GM18909 (cell line): Measurements from ENCODE around the gene GLIPR2.

Source experiments
- ATAC-seq: cut with Tn5 transposase; IDR thresholded peaks from one replicate; pipeline ENCODE4 v1.9.1; 2021; ENCODE audit warnings: mild to moderate bottlenecking; ENCODE audit not compliant: unreplicated experiment, poor library complexity

Gene GLIPR2

DNA sequence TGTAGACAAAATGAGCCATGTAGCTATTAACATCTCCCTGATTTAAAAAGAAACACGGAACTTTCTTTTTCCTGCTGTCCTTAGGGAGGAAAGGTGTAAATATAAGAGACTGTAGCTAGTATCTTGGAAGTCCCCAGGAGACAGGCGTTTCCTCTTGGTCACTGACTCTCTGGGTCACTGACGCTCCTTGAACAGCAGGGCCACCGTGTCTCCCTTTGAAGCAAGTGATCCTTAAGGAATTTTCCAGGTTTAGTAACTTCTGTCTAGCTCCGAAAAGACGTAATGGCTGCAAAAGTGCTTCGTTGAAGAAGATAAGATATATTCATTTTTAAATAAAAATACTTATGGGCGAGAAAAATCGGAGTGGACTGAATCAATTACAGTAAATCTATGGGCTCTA is 53.4 kb downstream of the GLIPR2 start:
- ATAC-seq = no peak

DNA sequence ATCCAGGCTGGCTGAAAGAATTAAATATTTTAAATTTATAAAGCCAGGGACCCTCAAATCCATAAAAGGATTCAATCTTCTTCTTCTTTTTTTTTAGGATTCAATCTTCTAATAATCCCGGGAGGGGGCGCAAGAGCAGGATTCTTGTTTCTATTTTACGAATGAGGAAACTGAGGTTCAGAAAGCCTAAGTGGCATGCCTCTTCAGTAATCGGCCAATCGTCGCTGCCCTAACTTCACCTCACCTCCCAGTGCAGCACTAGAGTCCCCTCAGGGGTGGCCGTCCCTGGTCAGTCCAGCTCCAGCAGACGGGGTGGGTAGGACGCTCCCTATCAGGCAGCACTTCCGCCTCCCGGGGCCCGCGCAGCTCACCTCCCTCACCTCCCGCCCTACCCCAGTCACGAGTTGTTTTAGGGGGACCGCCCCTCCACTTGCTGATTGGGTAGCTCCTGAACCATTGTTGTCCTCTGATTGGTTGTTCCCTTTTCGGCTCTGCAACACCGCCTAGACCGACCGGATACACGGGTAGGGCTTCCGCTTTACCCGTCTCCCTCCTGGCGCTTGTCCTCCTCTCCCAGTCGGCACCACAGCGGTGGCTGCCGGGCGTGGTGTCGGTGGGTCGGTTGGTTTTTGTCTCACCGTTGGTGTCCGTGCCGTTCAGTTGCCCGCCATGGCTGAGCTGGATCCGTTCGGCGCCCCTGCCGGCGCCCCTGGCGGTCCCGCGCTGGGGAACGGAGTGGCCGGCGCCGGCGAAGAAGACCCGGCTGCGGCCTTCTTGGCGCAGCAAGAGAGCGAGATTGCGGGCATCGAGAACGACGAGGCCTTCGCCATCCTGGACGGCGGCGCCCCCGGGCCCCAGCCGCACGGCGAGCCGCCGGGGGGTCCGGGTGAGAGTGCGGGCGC is 54.1 kb downstream of the GLIPR2 start, which contains the start of gene CLTA:
TSS of gene CLTA (plus strand) at position 534 of the 902 bp plus-strand sequence. CDS start at position 670, 136 bp downstream.
- peak; percentile 96 for ATAC-seq

DNA sequence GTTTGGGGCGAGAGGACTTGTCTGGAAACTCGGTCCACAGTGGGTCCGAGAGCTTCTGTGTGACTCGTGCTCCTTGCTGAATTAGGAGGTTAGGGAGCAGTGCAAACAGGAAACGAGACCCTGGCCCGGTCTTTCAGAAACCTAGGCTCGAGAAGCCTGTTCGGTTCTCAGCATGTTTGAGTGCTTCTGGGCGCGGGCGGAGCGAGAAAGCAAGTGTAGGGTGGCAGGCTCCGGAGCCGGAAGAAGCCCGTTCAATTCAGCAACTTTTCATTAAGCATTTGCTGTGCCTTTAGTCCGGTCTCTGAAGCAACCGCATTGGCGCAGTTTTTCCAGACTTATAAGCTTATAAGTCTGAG is 54.7 kb downstream of the GLIPR2 start:
- ATAC-seq = peak; percentile 21

DNA sequence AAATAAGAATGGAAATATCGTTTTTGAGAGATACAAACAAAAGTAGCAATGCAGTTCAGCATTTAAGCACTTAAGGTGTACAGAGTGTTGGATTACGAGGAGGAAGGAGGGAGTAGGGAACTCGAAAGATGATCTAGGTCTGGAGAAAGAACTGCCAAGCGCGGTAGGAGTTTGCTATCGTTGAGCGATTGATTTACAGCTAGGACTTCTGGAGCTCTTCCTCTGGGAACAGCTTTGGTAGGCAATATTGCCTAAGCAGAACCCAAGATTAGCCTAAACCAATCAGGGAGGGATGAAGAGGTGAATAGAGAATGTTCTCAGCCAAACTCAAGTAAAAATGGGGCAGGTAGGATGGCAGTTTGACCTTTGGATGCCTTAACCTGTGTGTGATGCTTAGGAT is 55.2 kb downstream of the GLIPR2 start:
- ATAC-seq = no peak

DNA sequence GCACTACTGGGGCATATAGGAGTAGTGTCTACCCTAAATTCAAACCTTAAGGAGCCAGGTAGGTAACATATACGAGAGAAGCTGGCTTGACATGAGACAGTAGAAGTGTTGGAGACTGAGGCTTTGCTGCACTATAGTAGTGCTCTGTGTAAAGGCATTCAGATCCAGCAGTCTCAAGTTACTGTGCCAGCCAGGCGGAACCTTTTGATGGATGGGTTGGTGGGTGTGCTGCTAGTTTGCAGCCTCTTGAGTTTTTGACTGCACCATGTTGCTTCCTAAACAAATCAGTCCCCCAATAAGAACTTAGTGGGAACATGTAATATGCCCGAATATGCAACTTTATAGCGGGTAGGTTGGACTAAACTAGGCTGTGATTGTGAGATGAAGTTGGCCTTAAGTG is 55.7 kb downstream of the GLIPR2 start:
- ATAC-seq = no peak

DNA sequence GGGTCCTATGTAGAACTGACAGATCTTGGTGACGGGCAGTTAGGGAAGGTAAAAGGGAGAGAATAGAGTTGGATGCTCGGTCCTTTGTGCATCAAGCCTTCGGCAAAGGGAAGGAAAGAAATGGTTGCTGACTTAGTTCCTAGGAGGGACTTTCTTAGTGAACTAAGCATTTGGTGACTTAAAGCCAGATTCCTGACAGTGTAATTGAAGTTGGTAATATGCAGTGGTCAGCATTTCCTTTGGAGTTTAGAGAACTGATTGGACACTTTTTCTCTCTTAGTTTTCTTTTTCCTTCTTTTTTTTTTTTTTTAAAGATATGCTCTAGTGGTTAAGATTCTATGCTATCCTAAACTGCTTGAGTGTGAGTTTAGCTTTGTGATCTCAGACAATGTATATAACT is 56.5 kb downstream of the GLIPR2 start:
- no peak for ATAC-seq

DNA sequence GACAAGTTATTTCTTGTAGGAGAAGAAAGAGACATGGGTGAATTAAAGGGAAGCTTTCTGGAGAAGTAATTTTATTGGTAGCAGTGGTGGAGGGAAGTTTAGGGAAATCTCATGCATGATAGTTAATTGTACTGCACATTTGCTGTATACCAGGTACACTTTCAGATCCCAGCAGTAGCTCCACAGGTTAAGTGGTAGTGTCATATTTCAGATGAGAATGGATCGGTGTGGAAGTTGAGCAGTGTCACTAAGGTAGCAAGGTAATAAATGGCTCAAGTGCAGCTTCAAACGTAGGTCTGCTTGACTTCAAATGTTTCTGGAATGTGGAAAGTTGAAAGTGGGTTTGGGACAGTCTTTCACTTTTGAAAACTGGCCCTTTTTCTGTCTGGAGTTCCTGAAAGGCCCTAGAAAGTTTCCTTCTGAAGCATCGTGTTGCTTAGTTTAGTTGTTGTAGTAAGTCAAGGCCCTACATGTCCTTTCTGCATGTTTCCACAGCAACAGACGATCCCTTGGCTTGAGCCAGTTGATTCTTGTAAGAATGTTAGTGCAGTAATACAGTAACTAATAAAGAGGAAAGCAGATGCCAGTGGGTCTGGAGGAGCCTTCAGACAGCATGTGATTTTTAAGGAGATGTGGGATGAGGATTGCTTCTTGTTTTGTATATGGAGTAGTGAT is 57.9 kb downstream of the GLIPR2 start:
- no peak for ATAC-seq

DNA sequence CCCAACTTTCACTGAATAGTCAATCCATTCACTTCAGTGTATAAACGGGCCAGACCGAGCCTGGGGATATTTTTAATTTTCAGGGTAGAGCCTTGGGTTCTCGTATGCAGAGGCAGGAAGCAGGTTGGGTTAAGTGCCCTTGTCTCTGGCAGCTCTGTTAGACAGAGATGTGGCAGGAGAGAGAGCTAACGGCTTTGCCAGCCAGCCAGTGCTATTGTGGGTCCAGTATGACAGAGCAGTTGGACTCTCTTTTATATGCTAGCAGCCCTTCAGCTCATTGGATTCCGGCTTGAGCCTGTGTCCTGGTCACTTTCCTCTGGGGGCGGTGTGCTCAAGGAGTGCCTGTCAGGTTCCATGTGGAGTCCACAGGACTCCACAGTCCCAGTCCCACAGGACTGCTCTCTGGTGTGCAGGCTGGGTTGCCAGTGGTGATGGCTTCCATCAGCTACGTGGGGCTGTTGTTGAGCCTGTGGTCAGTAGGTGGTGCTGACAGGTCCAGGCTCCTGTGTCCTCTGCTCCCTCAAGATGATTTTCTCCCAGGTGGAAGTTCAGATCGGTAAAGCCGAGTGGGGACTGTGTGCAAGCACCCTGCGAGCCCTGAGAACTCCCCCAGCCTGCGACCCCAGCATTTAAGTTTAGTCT is 68.5 kb downstream of the GLIPR2 start:
- no peak for ATAC-seq

DNA sequence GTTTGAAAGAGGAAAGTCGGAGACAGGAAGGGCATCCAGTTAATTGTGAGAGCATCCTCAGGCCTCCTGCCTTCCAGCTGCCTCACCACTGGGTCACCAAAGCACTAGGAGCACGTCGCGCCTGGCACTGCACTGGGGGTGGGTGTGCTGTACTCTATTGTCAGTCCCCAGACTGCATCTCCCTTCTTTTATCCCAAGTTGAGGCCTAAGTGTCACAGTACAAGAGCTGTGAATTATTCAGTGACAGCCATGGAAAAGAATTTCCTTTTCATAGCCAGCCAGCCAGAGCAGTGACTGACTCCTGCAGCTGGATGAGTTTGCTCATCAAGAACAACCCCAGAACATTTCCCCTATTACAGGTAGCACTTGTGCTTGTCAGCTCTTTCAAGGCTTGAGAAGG is 70.5 kb downstream of the GLIPR2 start:
- ATAC-seq = no peak

DNA sequence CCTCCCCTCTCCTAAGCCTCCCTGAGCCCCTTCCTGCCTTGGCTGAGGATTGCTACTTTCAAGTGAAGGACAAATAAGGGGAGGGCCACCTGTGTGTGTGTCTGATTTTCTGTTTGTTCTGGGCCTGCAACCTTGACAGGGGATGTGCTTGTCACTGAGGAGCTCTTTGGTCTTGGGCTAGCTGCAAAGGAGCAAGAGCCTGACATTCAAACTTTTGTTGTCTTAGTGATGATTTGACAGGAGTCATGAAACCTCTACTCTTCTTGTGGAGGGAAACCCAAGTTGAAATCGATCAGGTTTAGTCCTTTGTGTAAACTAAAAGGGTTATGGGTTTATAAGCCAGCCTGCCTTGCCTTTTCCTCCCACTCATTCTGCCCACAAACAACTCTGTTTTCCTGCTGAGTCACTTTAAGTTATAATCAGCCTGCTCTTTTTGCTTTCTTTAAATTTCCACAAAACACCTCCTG is 71.0 kb downstream of the GLIPR2 start:
- no peak for ATAC-seq

DNA sequence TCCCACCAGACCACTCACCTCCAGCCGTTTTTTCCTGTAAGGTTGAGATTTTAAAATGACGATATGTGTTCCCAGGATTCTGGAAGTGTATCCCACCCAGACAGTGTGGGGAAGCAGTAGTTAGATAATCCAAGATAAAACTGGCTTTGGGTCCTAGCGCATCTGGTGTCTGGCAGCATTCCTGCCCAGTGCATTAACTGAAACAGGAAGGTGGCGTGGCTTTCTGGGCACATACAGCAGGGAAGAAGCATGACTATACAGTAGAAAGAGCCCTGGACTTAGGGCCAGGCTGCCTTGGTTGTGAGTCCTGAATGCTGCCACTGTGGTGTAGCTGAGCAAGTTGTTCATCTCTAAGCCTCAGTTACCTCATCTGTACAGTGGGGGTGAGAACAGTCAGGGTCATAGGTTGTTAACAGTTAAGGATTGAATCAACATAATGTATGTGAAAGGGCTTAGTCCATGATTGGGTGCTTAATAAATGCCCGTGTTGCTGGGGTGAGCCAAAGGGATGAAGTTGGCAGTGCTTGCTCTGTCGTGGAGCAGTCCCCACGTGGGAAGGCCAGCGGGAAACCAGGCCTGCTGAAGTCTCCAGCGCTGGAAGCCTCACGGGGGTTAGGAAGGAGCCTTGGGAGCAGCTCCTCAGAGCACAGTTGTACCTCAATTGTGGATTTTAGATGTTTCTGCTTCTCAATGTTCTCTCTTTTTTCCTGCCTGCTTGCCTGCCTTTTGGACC is 72.2 kb downstream of the GLIPR2 start:
- ATAC-seq = no peak

DNA sequence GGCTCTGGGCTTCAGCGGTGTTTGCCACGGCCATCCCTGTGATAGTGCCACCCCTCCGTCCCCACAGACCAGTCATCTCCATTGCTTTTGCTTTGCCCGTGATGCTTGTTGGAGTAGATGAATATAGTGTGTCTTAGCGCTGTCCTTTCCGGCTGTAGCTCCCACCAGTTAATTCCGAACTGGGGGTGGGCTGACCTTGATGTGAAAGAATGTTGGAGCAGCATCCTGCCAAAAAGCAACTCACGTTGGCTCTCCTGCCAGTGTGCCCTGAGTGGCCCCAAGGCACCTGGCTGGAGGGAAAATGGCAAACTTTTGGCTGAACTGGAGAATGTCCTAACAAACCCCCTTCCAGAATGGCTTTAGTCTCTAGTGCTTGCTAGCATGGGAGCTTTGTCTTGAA is 74.2 kb downstream of the GLIPR2 start:
- no peak for ATAC-seq

DNA sequence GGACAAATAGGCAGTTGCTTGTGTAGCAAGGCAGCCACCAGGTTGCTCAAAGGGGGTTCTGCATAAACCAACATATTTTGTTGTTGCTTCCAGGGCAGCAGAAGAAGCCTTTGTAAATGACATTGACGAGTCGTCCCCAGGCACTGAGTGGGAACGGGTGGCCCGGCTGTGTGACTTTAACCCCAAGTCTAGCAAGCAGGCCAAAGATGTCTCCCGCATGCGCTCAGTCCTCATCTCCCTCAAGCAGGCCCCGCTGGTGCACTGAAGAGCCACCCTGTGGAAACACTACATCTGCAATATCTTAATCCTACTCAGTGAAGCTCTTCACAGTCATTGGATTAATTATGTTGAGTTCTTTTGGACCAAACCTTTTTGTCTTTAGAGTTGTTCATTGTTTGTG is 75.0 kb downstream of the GLIPR2 start:
- no peak for ATAC-seq

DNA sequence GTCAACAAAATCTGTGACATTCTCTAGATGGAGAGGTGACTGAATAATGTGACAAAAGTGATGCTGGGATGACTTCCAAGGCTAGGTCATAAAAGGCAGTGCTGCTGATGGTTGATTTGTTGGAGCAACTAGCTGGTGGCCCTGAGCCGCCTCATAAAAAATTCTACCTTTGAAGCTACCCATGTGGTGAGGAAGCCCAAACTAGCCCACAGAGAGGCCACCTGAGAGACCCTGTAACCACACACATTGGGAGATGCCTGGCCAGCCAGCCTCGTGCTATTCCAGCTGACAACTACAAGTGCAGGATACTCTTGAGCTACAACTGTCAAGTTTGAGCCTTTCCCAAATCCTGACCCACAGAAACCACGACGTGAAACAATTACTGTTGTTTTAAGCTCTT is 76.9 kb downstream of the GLIPR2 start:
- no peak for ATAC-seq
